IMR-90 (cell line): Measurements from ENCODE around the gene STPG1. TPM values are rescaled to one million over a fixed set of nuclear protein-coding genes. Genes with fewer than 3 reads are reported as not detected.

Source experiments
- ATAC-seq: fragments of 200-7000 bp; cut with Tn5 transposase; 2 replicates; pipeline ENCODE4 v1.9.1; 2020; ENCODE audit warnings: low read depth, mild to moderate bottlenecking, moderate library complexity
- BruUV-seq: library from RNA; stranded (reverse); fragments of 400-500 nt; replicated peaks from 2 replicates; lab custom pipeline; 2021; lab: Mats Ljungman, UMichigan
- CTCF ChIA-PET: fragments of 300-600 bp; formaldehyde crosslinking; extraction: SDS; loops from one replicate; lab custom pipeline; 2021; ENCODE audit warnings: antibody characterized with exemption; lab: Yijun Ruan, JAX
- POLR2A ChIA-PET: fragments of 300-600 bp; sonication (Branson Sonifier 250); formaldehyde crosslinking; loops from one replicate; lab custom pipeline; 2022; ENCODE audit warnings: antibody characterized with exemption; ENCODE audit not compliant: unreplicated experiment; lab: Charles Lee
- DNase-seq: peaks from one replicate; pipeline ENCODE4 v3.0.0; 2013
- H2AFZ ChIP-seq: replicated peaks from 2 replicates; pipeline ENCODE3; 2013; ENCODE audit warnings: low read length, mild to moderate bottlenecking; ENCODE audit not compliant: poor library complexity
- H2AK5ac ChIP-seq: 2 replicates; pipeline ENCODE4 v1.6.1; 2013; ENCODE audit warnings: low read depth, low read length, inconsistent platforms
- H2AK9ac ChIP-seq: replicated peaks from 2 replicates; pipeline ENCODE3; 2013; ENCODE audit warnings: mild to moderate bottlenecking, low read depth, low read length, moderate library complexity; ENCODE audit not compliant: poor library complexity
- H2BK120ac ChIP-seq: 2 replicates; pipeline ENCODE4 v1.6.1; 2013; ENCODE audit warnings: low read depth, low read length, inconsistent platforms
- H2BK15ac ChIP-seq: 3 replicates; pipeline ENCODE4 v1.6.1; 2013; ENCODE audit warnings: low read depth, low read length, inconsistent platforms
- H2BK20ac ChIP-seq: 2 replicates; pipeline ENCODE4 v1.6.1; 2013; ENCODE audit warnings: low read depth, mild to moderate bottlenecking, inconsistent platforms, low read length, moderate library complexity
- H2BK5ac ChIP-seq: 2 replicates; pipeline ENCODE4 v1.6.1; 2013; ENCODE audit warnings: mild to moderate bottlenecking, low read depth, low read length, inconsistent platforms; ENCODE audit not compliant: poor library complexity, severe bottlenecking
- H3K14ac ChIP-seq: replicated peaks from 2 replicates; pipeline ENCODE4 v1.6.1; 2013; ENCODE audit warnings: low read depth, low read length, inconsistent platforms
- H3K18ac ChIP-seq: 2 replicates; pipeline ENCODE4 v1.6.1; 2013; ENCODE audit warnings: low read depth, low read length, control low read depth
- H3K23ac ChIP-seq: 2 replicates; pipeline ENCODE4 v1.6.1; 2013; ENCODE audit warnings: low read depth, low read length, inconsistent platforms
- H3K27ac ChIP-seq: 2 replicates; pipeline ENCODE4 v1.5.1; 2013; ENCODE audit warnings: mild to moderate bottlenecking, control low read depth, low read length; ENCODE audit not compliant: insufficient read depth
- H3K27me3 ChIP-seq: 2 replicates; pipeline ENCODE4 v1.6.1; 2013; ENCODE audit warnings: low read length; ENCODE audit not compliant: control insufficient read depth, insufficient read depth
- H3K36me3 ChIP-seq: 2 replicates; pipeline ENCODE4 v1.6.1; 2013; ENCODE audit warnings: low read length, mixed read lengths; ENCODE audit not compliant: control insufficient read depth, insufficient read depth
- H3K4ac ChIP-seq: 2 replicates; pipeline ENCODE4 v1.6.1; 2013; ENCODE audit warnings: low read depth, low read length, inconsistent platforms
- H3K4me1 ChIP-seq: 2 replicates; pipeline ENCODE4 v1.6.1; 2013; ENCODE audit warnings: low read length, mixed read lengths; ENCODE audit not compliant: control insufficient read depth, insufficient read depth
- H3K4me2 ChIP-seq: 2 replicates; pipeline ENCODE4 v1.6.1; 2013; ENCODE audit warnings: low read depth, mild to moderate bottlenecking, control low read depth, low read length, moderate library complexity
- H3K4me3 ChIP-seq: 2 replicates; pipeline ENCODE4 v1.5.1; 2013; ENCODE audit warnings: low read depth, mild to moderate bottlenecking, control low read depth, low read length, moderate library complexity; ENCODE audit not compliant: insufficient read depth
- H3K56ac ChIP-seq: 2 replicates; pipeline ENCODE4 v1.6.1; 2013; ENCODE audit warnings: low read length, inconsistent platforms; ENCODE audit not compliant: insufficient read depth; ENCODE audit errors: extremely low read depth
- H3K79me1 ChIP-seq, 2 experiments: 2 replicates each; pipeline ENCODE4 v1.6.1; 2013; ENCODE audit warnings: low read length in 2 of 2, inconsistent platforms in 1 of 2, low read depth in 1 of 2
- H3K9ac ChIP-seq: 2 replicates; pipeline ENCODE4 v1.6.1; 2013; ENCODE audit warnings: low read depth, low read length, control low read depth
- H3K9me1 ChIP-seq: 2 replicates; pipeline ENCODE4 v1.6.1; 2013; ENCODE audit warnings: low read length, inconsistent platforms; ENCODE audit not compliant: insufficient read depth
- H3K9me3 ChIP-seq: 2 replicates; pipeline ENCODE4 v1.6.1; 2013; ENCODE audit warnings: low read length; ENCODE audit not compliant: control insufficient read depth, insufficient read depth
- H4K20me1 ChIP-seq: 2 replicates; pipeline ENCODE4 v1.6.1; 2013; ENCODE audit warnings: low read length, inconsistent platforms; ENCODE audit not compliant: insufficient read depth
- H4K5ac ChIP-seq: 2 replicates; pipeline ENCODE4 v1.6.1; 2013; ENCODE audit warnings: mild to moderate bottlenecking, low read depth, low read length, control low read depth
- H4K8ac ChIP-seq, 2 experiments: 2 replicates each; pipeline ENCODE4 v1.6.1; 2013; ENCODE audit warnings: low read depth in 2 of 2, low read length in 2 of 2, control low read depth in 1 of 2, inconsistent platforms in 1 of 2
- H4K91ac ChIP-seq: 2 replicates; pipeline ENCODE4 v1.6.1; 2013; ENCODE audit warnings: low read depth, low read length, inconsistent platforms; ENCODE audit not compliant: insufficient read depth
- BHLHE40 ChIP-seq: fragments of 150-350 bp; IDR thresholded peaks from 2 replicates; pipeline ENCODE4 v1.6.1; 2016; ENCODE audit warnings: mild to moderate bottlenecking, low read depth, low read length
- CEBPB ChIP-seq: IDR thresholded peaks from 2 replicates; pipeline ENCODE4 v1.6.1; 2012; ENCODE audit warnings: low read depth, low read length, improper control_type of control experiment
- CTCF ChIP-seq: conservative IDR thresholded peaks from 2 replicates; pipeline ENCODE4 v1.5.1; 2012; ENCODE audit warnings: mild to moderate bottlenecking, low read depth, low read length, improper control_type of control experiment
- ELK1 ChIP-seq: fragments of 150-350 bp; IDR thresholded peaks from 2 replicates; pipeline ENCODE4 v1.6.1; 2016; ENCODE audit warnings: low read depth, mild to moderate bottlenecking, low read length, moderate library complexity, borderline replicate concordance
- FOS ChIP-seq: fragments of 150-350 bp; IDR thresholded peaks from 2 replicates; pipeline ENCODE4 v1.6.1; 2016; ENCODE audit warnings: low read depth, low read length
- MXI1 ChIP-seq: IDR thresholded peaks from 2 replicates; pipeline ENCODE4 v1.6.1; 2012; ENCODE audit warnings: low read depth, mild to moderate bottlenecking, low read length, moderate library complexity, borderline replicate concordance
- NFE2L2 ChIP-seq: fragments of 150-350 bp; IDR thresholded peaks from 2 replicates; pipeline ENCODE4 v1.6.1; 2016; ENCODE audit warnings: low read depth, mild to moderate bottlenecking, low read length
- POLR2A ChIP-seq: IDR thresholded peaks from 2 replicates; pipeline ENCODE4 v1.6.1; 2012; ENCODE audit warnings: mild to moderate bottlenecking, low read depth, low read length
- RAD21 ChIP-seq: IDR thresholded peaks from 2 replicates; pipeline ENCODE4 v1.6.1; 2012; ENCODE audit warnings: low read length, improper control_type of control experiment
- RCOR1 ChIP-seq: IDR thresholded peaks from 2 replicates; pipeline ENCODE4 v1.6.1; 2012; ENCODE audit warnings: mild to moderate bottlenecking, low read length, improper control_type of control experiment; ENCODE audit not compliant: insufficient replicate concordance
- RFX5 ChIP-seq: IDR thresholded peaks from 2 replicates; pipeline ENCODE4 v1.8.0; 2012; ENCODE audit warnings: low read depth, mild to moderate bottlenecking, low read length, moderate library complexity
- USF2 ChIP-seq: fragments of 150-350 bp; IDR thresholded peaks from 2 replicates; pipeline ENCODE4 v1.6.1; 2017; ENCODE audit warnings: mild to moderate bottlenecking, antibody characterized with exemption, low read length, low read depth
- WGBS, 2 experiments: methylation state at CpG; one replicate each; pipeline versions ENCODE4 v1.1.5 to v1.1.7; 2013; ENCODE audit warnings: missing lambda C conversion rate in 2 of 2; ENCODE audit not compliant: insufficient read length in 1 of 2; ENCODE audit errors: extremely low coverage in 2 of 2; 5-methylcytosine and 5-hydroxymethylcytosine counted together
- dilution Hi-C: fragments of 300-500 bp; cut with HindIII; formaldehyde crosslinking; loops from one replicate; pipeline ENCODE4 v1.14.3; 2018; ENCODE audit warnings: low sequenced_read_pairs; ENCODE audit not compliant: unreplicated experiment
- in situ Hi-C: fragments of 300-500 bp; cut with MboI; formaldehyde crosslinking; loops from 3 replicates; pipeline ENCODE4 v1.14.3; 2019; ENCODE audit warnings: low sequenced_read_pairs, inconsistent platforms, mixed read lengths
- intact Hi-C: fragments of 100-400 bp; cut with micrococcal nuclease; formaldehyde crosslinking; loops from 2 replicates; pipeline ENCODE4 v1.10.0; 2022
- polyA plus RNA-seq, 3 experiments: library from polyadenylated mRNA; depleted of rRNA; stranded (reverse); fragments of >200 nt; gene quantifications; 2 replicates each; pipeline ENCODE4 v1.2.3, GENCODE V29; 2012; ENCODE audit warnings: low replicate concordance in 1 of 3
- total RNA-seq: library from RNA; depleted of rRNA; stranded (reverse); fragments of >200 nt; gene quantifications from 2 replicates; pipeline ENCODE4 v1.2.3, GENCODE V29; 2012

STPG1 gene
- total and polyA plus RNA-seq, 2 of the 4 experiments (the other 2 are of a cell fraction), result 3.0 to 6.5 TPM

GRCh38 chr1:24362982-24363614, 50.5 kb downstream of the STPG1 start:
- no peak overlapping the region for H2AFZ ChIP-seq
- H4K5ac ChIP-seq, result no peak overlapping the region
- H2AK9ac ChIP-seq, result no peak overlapping the region
- TF ChIP-seq CEBPB (0 out of 2 replicates have a peak, but pooled peaks have one; percentile 2), POLR2A (no peak), FOS (peak; percentile 72), RAD21 (peak; percentile 8; the same call in 1 of the 2 replicates), ELK1 (no peak), CTCF (no peak), USF2 (no peak), RFX5 (no peak), NFE2L2 (no peak), RCOR1 (peak; percentile 14), MXI1 (peak; percentile 78), BHLHE40 (peak; percentile 46)
- no peak overlapping the region for H3K18ac ChIP-seq
- dilution Hi-C loops (no loop called here), in situ Hi-C loops (no loop called here), intact Hi-C loops (no loop called here)
- H3K4me2 ChIP-seq, result no peak overlapping the region
- H3K4me3 ChIP-seq, result no peak overlapping the region
- H3K9me1 ChIP-seq, result peaks cover 25% of the 10 kb centered on the region
- H4K20me1 ChIP-seq, result peaks cover 4% of the 10 kb centered on the region; the same call in 1 of the 2 replicates
- CTCF ChIA-PET, result interaction anchor here (0.6 kb wide), 1 partner anchor 27 kb away, joined by 5 read pairs; no protein-coding TSS in a partner anchor
- POLR2A ChIA-PET, result no interaction called here
- 83% methylated on average over 1 of the region's 4 CpGs; no CpG with 5 or more reads in 1 of the 2 experiments for WGBS, 2 experiments
- H3K56ac ChIP-seq, result no peak overlapping the region
- no TSS peak for BruUV-seq
- H3K27me3 ChIP-seq, result no peaks in the 10 kb centered on the region
- H2AK5ac ChIP-seq, result peak overlapping the region; percentile 55; the same call in 1 of the 2 replicates
- peaks cover 0 to 4% of the 10 kb centered on the region in 2 experiments; a peak in 1 of 4 replicates for H3K79me1 ChIP-seq
- H3K4me1 ChIP-seq, result peaks cover 14% of the 10 kb centered on the region
- no peaks in the 10 kb centered on the region for H3K36me3 ChIP-seq
- no peak overlapping the region; the same call in 1 of the 2 replicates for H3K14ac ChIP-seq
- no peak overlapping the region for H3K27ac ChIP-seq
- no peak overlapping the region for H3K9ac ChIP-seq
- no peak overlapping the region for H2BK5ac ChIP-seq
- H2BK15ac ChIP-seq, result peak overlapping the region; percentile 39; the same call in 1 of the 3 replicates
- H3K4ac ChIP-seq, result no peak overlapping the region
- DNase-seq (peak; percentile 94), ATAC-seq (peak; percentile 74)
- H2BK120ac ChIP-seq, result no peak overlapping the region
- H4K91ac ChIP-seq, result no peak overlapping the region
- H4K8ac ChIP-seq, result no peak overlapping the region
- no peak overlapping the region for H3K23ac ChIP-seq
- H3K9me3 ChIP-seq, result no peaks in the 10 kb centered on the region
- peak overlapping the region; percentile 64; the same call in 1 of the 2 replicates for H2BK20ac ChIP-seq
